Suppressor macrophage (primary cell): ENCODE measurements around the gene SPINK8.
"Not testable (repeated sequence)": the region's sequence is repeated elsewhere in the genome, so short reads cannot be mapped to it uniquely, and the experiment has no call there.

Source experiments
- DNase-seq, 4 experiments: peaks; one replicate each; pipeline ENCODE4 v3.0.0-alpha.2; 2020 to 2022

Gene SPINK8

GRCh38 chr3:48276911-48277641 lies 56.4 kb downstream of the SPINK8 start:
- no peak for DNase-seq

DNA sequence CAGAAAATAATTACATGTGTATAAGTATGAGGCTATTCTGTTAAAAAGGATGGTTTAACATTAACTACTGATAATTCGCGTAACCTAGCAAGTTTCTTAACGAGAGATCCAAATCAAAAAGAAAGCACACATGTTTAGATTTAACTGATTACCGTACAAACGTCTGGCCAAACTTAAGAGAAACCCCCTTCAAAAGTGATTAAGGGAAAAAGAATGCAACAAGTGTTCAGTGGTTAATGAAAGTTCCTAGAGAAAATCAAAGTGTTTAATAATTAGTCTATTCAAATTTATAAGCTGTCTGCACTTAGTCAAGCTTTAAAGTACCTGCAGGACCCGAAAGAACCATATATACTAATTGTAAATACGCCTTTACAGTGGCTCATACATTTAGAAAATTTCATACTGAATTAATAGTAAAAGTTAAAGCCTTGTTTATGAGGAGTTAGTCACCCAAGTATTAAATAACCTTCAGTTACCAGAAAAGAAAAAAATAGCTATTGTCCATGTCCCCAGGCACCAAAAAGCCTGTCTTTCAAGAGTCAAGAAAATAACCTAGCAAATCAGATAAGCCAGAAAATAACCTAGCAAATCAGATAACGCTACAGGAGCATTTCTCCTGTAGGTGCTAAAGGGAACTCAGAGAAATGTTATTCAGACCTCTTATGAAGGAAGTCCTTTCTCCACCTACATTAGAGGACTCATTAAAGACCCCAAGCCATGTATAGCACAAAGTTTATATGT lies 58.0 kb downstream of the SPINK8 start:
- DNase-seq: no peak

DNA sequence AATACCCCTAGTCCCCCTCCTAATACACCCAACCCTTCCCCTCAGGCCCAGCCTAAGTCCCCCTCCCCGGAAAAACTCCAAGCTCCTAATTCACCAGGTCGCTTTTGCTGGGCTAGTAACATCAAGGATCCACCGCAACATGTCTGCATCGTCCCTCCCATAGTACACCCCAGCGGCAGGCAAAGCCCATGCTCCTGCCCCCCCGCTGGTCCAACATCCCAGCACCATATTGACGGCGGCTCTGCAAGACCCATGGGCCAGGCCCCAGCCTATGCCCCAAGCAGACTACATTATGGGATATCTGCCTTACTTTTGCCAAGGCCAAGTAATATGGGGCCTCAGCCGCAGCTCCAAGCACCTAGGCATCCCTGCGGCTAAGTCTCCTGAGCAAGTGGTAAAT lies 59.0 kb downstream of the SPINK8 start:
- no peak for DNase-seq

DNA sequence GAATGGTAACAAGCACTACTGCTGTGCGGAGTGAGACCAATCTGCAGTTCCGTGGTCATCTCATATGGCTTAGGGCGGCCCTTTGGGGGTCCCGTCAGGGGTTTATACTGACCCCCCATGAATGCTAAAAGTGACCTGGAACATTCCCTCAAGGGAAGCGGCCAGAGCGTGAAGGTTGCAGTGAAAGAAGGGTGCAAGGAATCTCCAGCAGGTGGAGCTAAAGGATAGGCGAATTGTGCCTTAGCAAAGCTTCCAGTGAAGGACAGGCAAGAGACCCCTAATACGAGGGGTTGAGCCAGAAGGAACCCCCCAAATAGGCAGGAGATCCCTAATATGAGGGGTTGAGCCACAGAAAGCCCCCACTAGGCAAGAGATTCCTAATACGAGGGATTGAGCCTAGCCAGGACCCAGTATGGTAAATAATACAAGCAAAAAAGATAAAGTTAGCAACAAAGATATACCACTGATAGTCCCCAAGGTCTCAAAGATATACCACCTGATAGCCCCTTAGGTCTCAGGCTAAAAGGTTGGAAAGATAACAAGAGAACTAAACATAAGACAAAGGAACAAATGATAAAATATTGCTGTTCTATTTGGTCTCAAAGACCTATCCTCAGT lies 59.8 kb downstream of the SPINK8 start:
- peak; percentile 67 to 84 (median 80) for DNase-seq

DNA sequence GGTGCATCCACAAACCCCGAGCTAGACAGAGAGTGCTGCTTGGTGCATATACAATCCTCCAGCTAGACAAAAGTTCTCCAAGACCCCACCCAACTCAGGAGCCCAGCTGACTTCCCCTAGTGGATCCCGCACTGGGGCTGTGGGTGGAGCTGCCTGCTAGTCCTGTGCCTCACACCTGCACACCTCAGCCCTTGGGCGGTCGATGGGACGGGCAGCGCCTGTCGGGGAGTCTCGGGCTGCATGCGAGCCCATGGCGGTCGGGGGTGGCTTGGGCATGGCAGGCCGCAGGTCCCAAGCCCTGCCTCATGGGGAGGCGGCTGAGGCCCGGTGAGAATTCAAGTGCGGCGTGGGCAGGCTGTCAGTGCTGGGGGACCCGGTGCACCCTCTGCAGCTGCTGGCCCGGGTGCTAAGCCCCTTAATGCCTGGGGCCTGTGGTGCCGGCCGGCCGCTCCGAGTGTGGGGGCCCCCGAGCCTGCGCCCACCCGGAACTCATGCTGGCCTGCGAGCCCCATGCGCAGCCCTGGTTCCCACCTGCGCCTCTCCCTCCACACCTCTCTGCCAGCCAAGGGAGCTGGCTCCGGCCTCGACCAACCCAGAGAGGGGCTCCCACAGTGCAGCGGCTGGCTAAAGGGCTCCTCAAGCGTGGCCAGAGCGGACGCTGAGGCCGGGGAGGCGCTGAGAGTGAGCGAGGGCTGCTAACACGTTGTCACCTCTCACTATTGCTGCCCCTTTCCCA lies 61.5 kb downstream of the SPINK8 start:
- DNase-seq: no peak

- not testable (repeated sequence) for DNase-seq
Measured at GRCh38 chr3:48271223-48271622, 62.2 kb downstream of the SPINK8 start.

GRCh38 chr3:48270306-48270705 lies 63.2 kb downstream of the SPINK8 start:
- DNase-seq: no peak

GRCh38 chr3:48269592-48269991 lies 63.9 kb downstream of the SPINK8 start:
- no peak for DNase-seq

GRCh38 chr3:48268936-48269561 lies 64.4 kb downstream of the SPINK8 start:
- DNase-seq: peak in 1 of 4 experiments; percentile 12

DNA sequence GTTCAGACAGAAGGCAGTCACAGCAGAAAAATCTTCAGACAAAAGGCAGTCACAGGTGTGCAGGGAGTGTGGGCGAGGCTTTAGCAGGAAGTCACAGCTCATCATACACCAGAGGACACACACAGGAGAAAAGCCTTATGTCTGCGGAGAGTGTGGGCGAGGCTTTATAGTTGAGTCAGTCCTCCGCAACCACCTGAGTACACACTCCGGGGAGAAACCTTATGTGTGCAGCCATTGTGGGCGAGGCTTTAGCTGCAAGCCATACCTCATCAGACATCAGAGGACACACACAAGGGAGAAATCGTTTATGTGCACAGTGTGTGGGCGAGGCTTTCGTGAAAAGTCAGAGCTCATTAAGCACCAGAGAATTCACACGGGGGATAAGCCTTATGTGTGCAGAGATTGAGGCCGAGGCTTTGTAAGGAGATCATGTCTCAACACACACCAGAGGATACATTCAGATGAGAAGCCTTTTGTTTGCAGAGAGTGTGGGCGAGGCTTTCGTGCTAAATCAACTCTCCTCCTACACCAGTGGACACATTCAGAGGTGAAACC lies 65.0 kb downstream of the SPINK8 start:
- DNase-seq: no peak

DNA sequence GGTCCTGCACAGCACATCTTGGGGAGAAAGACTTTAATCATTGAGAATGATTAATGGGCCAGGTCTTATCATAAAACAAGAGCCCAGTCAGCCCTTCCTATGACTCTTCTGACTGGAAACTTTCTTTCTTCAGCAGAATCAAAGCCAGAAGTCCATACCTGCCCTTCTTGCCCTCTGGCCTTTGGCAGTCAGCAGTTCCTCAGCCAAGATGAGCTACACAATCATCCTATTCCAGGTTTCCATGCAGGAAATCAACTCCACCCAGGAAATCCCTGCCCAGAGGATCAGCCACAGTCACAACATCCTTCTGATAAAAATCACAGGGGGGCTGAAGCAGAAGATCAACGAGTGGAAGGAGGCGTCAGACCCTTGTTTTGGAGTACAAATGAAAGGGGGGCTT lies 65.7 kb downstream of the SPINK8 start:
- DNase-seq: no peak

GRCh38 chr3:48258530-48258929 lies 74.9 kb downstream of the SPINK8 start:
- DNase-seq: no peak
